Effector CD4-positive, alpha-beta T cell (primary cell): ENCODE measurements around the gene SCNN1A.

Source experiments
- DNase-seq: peaks from one replicate; pipeline ENCODE4 v3.0.0-alpha.2; 2020

The SCNN1A gene

DNA sequence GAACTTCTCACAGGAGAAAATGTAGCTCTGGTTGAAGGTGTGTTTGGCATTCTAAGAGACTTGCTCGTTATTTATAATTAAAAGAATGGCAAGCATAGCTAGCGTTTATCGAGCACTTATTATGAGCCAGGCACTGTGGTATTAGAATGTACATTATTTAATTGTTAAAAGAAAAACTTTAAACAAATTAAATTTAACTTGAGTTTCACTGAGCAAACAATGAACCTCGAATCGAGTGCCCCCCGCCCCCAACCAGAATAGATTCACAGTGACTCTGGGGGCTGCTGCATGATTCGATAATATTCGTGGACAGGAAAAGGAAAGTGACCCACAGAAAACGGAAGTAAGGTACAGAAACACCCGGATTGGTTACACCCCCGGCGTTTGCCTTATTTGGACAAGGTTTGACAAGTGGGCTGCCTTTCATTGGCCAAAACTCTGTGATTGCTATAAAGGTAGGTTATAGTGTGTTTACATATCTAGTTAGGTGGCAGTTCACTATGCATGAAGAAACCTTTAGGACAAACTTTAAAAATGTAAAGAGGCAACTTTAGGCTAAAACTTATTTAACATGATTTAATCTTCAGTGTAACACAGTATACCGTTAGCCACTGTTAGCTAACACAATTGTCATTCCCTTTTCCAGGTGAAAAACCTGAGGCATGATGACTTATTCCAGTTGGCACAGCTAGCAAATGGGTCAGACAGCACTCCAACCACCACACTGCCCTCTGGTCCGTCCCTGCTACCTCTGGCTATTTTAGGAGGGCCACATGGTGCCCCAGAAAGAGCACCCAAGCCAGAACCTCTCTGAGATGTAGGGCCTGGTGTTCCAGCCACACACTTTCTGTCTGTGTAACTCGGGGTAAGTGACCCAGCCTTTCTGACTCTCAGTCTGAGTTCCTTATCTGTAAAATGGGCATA, 7.1 kb downstream of the SCNN1A start:
- DNase-seq: no peak

DNA sequence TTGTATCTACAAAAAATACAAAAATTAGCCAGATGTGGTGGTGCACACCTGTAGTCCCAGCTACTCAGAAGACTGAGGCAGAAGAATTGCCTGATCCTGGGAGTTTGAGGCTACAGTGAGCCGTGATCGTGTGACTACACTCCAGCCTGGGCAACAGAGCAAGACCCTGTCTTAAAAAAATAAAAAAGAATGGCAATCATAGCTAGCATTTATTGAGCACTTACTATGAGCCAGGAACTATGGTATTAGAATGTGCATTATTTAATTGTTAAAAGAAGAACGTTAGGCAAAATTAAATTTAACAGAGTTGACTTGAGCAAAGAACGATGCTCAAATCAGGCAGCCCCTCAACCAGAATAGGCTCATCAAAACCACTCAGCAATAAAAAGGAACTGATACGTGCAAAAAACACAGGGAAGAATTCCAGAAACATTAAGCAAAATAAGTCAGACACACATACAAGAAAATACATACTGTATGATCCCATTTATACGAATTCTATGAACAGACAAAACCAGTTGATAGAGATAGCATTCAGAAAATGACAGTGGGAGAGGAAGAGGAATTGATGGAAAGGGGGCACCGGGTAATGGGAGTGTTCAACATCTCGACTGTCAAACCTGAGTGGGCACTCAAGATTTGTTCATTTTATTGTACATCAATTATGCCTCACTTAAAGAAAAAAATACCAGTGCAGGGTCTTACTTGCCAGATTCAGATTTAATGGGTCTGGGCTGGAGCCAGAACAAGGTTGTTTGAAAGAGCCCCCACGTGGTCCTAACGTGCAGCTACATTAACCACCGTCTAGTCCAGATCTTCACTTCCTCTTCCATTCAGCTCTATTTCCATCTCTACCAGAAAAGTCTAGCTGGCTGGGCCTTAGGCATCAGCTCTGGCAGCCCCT, 8.0 kb downstream of the SCNN1A start:
- no peak for DNase-seq

DNA sequence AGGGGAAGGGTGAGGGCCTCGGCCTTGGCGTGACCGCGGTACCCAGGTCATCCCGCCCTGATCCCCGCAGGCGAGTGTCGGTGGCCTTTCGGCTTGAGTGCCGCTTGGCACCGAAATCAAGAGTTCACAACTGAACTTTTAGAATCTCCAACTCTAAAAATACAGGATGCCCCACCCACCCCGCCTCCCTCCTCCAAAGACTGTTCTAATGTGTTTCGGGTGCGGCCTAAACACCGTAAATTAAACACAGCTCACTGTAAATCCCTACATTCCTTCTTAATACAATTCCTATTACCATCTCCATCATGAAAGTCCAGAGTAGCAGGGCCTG, 11.4 kb downstream of the SCNN1A start:
- DNase-seq: no peak

DNA sequence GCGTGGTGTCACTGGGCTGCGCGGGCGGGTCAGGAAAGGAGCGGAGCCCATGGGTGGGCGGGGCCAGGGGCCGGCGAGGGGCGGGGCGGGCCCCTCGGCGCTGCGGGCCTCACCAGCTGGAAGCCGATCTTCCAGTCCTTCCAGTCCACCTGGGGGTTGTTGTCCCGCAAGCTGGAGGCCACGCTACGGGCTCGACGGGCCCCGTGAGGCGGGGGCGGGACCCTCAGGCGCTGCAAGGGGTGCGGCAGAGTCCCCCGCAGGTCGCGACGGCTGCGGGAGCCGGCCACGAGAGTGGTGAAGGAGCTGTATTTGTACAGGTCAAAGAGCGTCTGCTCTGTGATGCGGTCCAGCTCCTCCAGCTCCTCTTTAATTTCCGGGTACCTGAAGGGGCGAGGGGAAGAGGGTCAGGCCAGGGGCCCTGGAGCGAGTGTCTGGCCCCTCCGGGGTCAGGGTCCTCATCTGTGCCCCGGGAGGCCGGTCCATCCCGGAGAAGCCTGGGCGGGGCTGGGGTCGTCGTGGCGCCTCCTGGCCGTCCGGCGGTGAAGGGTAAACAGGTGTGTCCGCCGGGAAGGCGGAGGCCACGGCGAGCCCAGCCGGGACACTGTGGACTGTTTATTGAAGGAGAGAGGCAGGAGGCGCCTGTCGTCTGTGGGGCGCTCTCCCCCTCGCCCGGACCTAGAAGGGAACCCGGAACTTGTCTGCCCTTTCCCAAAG, 11.9 kb downstream of the SCNN1A start:
- peak; percentile 49 for DNase-seq

DNA sequence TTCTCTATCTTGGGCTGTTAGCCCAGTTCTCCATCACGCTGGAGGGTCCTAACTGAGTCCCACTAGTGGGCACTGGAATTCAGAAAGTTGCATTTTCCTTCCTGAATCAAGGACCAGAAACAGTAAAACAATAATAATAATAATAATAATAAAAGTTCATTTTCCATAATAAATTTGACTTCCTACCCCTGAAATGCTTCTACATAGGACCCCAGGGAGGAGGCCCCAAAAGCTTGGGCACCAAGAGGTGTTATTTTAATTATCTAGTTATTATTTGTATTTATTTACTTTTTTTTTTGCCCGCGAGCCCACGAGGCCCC, 12.4 kb downstream of the SCNN1A start:
- DNase-seq: no peak

DNA sequence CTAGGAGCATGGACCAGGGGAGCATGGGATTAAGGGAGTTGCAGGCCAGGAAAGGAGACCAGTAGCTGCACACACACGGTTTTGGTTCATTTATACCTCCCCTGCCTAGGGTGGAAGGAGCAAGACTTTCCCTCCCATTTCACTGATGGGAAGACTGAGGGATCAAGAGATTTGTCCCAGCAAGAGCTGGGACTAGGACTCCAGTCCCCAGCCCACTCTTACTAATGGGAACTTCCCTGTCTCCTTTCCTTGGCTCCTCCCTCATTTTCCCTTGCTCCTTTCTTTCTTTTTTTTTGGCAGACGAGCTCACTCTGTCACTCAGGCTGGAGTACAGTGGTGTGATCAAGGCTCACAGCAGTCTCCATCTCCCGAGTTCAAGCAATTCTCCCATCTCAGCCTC, 13.0 kb downstream of the SCNN1A start:
- no peak for DNase-seq

DNA sequence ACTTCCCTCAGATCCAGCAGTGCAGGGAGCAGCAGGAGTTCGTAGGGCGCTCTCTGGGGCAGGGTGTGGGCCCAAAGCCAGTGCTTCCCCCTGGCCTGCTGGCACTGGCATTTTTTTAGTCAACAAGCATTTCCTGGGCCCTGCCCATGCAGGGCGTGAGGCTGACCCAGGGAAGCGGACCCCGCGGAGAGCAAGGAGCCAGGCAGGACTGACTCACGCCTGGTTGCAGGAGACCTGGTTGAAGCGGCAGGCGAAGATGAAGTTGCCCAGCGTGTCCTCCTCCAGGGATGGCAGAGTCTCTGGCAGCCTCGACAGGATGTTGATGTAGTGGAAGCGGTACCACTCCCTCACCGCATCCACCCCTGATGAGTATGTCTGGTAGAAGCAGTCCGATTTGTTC, 13.5 kb downstream of the SCNN1A start:
- no peak for DNase-seq

DNA sequence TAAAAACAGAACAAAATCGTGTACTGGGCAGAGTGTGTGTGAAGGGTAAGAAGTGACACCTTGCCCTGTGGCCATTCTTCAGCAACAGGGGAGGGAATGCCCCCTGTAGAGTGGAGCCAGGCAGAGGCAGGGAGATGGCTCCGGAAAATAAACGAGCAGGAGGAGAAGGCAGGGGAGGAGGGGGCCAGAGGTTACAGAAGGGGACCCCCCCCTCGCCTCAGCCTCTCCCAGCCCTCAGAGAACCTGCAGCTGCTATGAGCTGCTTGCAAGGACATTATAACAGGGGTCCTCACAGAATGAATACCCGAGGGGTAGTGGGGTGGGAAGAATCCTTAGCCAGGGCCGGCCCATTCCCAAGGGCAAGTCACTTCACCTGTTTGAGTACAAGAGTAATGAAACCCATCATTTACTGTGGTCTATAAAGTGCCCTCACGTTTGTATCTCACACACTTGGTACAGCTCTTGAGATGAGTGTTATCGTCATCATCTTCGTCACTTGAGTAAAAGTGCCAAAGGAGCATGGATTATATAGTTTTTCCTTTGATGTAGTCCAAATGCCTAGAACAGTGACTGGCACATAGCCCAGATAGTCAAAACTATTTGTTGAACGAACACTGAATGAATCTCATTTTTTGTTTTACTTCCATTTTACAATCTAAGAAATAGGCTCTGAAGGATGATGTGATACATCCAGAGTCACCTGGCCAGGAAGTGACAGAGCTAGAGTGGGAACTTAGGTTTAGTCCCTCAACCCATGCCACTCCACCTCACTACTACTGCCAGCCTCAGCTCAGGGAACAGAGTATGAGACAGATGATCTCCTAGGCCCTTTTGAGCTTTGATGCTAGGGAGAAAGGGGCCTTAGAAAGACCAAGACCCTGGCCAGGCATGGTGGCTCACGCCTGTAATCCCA, 14.5 kb downstream of the SCNN1A start:
- no peak for DNase-seq

DNA sequence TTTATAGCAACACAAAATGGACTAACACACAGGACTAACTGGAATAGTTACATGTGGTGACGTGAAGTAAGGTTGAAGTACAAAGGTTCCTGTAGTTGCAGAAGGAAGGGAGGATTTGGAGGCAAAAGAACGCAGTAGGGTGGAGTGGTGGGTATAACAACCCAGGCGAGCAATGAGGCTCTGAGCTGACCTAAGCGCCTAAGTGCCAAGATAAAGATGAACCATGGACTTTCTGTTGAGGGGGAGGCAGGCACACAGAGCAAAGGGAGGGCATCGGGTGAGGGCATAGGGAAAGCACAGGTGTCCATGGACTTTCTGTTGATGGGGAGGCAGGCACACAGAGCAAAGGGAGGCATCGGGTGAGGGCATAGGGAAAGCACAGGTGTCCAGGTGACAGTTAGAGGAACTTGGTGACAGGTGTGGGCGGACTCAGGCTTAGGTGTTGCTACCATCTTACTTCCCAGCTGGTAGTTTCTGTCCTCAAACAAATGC, 15.2 kb downstream of the SCNN1A start:
- no peak for DNase-seq

DNA sequence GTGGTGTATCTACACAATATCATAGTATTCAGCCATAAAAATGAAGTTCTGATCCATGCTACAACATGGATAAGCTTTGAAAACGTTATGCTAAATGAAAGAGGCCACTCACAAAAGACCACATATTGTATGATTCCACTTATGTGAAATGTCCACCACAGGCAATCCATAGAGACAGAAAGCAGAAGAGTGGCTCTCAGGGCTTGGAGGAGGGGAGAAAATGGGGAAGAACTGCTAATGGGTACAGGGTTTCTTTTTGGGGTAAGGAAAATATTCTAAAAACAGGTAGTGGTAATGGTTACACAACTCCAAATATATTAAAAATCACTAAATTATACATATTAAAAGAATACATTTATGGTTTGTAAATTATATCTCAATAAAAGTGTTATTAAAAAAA, 16.5 kb downstream of the SCNN1A start:
- DNase-seq: no peak

DNA sequence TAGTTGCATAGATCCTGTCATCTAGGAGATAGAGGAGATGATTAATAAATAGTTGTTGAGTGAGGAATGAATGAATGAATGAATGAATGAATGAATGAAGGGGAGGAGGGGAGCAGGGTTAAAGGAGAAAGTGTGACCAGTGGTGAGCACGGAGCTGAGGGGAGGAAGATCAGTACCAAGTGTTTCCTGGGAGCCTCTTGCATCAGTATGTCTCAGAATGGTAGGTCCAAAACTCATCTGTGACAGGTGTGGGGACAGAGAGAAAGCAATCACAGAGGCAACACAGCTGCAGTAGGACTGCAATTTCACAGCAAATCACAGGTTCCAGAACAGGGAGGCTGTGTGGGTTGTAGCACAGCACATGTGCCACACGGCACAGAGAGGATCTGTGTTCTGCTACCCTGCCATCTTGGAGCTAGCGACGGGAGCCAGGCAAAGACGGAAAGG, 19.0 kb downstream of the SCNN1A start:
- no peak for DNase-seq

DNA sequence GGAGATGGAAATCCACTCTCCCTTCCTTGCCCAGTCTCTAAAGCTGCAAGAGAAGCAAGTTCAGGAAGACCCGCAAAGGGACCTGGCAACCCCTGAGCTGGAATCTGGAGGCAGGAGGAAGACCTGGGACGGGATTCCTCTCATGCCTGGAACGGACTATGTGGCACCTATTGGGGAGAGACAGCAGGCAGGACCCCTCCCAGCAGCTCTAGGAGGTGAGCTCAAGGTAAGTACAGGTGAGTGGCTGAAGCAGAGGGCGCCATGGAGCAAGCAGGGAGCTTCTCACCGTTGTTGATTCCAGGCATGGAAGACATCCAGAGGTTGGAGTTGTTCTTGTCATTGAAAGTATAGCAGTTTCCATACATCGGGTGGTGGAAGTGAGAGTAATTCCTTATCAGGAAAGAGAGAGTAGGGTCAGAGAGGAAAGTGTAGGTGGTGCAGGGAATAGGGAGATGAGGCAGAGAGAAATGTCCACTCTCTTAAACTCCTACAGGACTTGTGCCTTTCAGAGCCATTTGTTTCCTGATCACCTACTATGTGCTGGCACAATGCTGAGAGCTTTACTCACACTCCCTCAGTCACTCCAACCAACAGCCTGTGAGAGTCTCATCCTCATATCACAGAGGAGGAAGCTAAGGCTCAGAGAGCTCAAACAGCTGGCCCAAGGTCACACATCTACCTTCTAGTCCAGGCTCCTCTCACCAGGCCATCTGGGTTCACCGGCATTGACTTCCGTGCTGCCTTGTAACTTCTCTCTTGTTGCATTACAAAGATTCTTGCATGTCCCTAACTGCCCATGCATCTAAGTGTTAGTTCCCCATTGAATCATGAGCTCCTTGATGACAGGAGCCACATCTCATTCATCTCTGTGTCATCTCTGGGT, 19.6 kb downstream of the SCNN1A start:
- DNase-seq: no peak

DNA sequence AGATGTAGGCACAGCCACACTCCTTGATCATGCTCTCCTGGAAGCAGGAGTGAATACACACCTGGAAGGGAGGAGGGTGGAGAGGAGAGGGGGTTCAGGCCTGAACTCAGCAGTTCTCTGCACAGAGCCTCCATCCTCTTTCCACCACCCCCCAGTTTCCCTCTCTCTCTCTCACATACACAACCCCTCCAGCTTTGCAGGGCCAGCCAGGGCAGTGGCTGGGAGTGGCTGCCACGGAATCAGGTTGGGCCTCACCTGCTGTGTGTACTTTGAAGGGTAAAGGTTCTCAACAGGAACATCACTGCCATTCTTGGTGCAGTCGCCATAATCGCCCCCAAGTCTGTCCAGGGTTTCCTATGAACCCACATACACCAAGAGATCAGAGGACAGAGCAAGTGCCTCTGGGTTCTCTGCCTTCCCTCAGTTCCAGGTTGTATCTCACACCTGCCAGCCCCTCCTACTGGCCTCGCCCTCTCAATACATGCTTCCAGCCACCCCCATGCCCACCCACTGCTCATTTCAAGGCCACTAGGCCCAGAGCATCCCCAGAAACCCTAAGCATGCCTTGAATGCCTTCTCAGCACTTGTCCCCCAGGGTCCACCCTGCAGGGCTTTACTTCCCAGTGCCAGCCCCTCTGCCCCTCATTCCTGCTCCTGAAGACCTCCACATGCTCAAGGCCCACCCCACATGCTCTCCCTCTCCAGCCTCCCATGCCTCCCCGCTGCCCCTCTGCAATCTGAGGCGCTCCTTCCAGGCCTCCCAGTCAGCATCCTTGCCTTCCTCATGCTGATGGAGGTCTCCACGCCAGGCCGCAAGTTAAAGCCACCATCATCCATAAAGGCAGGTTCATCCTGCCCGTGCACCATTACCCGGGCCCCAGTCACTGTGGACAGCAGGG, 20.6 kb downstream of the SCNN1A start:
- DNase-seq: no peak

DNA sequence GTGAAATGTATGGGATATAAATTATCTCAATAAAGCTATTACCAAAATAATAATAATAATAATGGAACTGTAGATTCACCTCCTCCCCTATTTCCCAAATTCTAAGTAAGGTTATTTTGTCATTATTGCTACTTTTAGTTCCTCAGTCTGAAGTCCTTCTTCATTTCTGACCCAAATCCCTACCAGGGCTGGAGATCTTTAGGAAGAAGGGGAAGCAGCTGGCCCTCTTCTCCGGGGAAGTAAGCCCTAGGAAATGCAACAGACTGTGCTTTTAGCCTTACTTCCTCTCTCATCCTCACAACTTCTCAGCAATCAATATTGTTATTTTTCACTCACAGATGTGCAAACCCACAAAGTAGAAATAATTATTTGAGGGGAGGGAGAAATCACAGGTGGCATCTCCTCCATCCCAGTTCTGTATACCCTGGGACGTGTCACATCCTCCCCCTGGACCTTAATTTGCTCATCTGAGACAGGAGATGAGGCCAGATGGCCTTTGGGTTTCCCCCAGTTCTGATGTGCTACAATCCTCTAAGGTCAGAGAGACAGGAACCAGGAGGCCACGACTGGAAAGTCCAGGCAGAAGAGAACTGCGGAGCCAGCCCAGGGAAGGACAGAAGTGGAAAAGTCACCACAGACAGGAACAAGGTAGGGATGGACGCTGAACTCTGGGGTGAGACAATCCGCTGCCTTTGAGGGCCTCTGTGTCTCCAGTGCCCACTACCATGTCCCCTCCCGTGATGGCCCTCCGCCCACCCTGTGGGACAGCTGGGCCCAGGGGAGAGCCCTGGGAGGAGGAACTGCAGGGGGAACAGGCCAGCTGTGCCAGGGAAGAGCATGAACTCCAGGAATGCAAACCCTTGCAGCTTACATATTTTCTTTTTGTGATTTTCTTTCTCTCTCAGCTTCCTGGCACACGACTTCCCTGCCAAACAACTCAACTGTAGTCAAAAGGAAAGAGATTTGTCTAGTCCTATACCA, 22.9 kb downstream of the SCNN1A start:
- DNase-seq: no peak

DNA sequence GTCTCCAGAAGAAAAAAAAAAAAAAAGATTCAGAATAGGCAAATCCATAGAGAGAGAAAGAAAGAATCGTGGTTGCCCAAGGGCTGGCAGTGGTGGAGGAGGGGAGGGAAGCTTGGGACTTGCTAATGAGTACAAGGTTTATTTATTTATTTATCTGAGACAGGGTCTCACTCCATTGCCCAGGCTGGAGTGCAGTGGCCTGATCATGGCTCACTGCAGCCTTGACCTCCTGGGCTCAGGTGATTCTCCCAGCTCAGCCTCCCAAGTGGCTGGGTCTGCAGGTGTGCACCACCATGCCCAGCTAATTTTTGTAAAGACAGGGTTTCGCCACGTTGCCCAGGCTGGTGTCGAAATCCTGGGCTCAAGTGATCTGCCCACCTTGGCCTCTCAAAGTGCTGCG, 23.7 kb downstream of the SCNN1A start:
- no peak for DNase-seq

DNA sequence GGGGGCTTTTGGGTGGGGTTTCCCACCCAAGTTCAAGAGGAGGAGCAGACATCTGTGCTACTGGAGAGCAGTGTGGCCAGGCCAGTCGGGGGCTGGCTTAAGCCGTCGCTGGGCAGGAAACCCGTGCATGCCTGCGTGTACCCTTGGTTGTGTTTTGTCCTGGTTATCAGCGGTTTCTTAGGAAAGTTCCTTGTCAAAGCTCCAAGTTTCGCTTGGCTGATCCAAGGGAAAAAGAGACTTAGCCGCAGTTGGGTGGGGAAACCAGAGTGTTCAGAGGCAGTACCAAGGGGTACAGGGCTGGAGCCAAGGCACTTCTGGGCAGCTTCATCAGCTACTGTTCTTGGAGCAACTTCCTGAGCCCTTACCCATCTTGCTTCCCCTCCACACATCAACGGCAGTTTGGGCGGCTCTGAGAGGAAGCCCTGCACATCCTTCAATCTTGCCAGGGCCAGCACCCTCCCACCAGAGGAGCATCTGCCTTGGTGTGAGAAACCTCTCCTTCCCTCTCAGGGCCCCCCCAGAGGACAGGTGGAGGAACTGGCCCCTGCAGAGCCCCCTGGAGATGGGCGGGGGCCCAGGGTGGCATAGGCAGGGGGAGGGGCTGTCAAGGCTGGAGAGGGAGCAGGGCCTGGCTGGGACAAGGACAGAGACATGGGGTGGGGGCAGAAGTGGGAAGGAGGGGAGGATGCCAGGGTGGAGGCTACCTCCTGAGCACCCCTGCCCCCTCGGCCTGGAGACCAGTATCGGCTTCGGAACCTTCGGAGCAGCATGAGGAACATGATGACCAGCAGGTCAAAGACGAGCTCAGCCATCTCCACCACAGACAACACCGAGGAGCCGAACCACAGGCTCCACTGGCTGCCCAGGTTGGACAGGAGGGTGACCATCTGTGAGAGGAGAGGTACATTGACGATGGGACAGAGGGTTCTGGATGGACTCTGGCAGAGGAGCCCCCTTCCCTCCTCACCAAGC, 27.7 kb downstream of the SCNN1A start:
- no peak for DNase-seq

DNA sequence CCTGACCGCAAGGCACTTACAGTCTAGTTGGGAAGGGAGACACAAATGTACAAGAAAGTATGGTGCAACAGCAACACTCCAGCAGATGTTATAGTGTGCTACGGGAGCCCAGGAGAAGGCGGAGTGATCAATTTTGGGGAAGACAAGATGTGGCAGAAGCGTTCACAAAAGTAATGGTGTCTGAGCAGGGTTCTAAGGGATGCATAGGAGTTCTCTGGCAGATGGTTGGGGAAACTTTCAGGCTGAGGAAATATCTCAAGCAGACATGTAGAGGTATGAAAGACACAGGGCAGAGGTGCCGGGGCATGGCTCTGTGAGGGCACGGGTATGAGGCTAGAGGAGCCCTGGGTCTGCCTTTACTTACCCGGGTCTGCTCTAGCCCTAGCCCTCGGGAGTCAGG, 28.4 kb downstream of the SCNN1A start:
- DNase-seq: no peak
